GM21381 (cell line): ENCODE data around the gene ZNF880.
"Not testable (repeated sequence)": the region's sequence is repeated elsewhere in the genome, so short reads cannot be mapped to it uniquely, and the experiment has no call there.

Experiments
- ATAC-seq: cut with Tn5 transposase; IDR thresholded peaks from one replicate; pipeline ENCODE4 v1.9.1; 2021; ENCODE audit warnings: mild to moderate bottlenecking, moderate library complexity; ENCODE audit not compliant: unreplicated experiment

The ZNF880 gene

DNA sequence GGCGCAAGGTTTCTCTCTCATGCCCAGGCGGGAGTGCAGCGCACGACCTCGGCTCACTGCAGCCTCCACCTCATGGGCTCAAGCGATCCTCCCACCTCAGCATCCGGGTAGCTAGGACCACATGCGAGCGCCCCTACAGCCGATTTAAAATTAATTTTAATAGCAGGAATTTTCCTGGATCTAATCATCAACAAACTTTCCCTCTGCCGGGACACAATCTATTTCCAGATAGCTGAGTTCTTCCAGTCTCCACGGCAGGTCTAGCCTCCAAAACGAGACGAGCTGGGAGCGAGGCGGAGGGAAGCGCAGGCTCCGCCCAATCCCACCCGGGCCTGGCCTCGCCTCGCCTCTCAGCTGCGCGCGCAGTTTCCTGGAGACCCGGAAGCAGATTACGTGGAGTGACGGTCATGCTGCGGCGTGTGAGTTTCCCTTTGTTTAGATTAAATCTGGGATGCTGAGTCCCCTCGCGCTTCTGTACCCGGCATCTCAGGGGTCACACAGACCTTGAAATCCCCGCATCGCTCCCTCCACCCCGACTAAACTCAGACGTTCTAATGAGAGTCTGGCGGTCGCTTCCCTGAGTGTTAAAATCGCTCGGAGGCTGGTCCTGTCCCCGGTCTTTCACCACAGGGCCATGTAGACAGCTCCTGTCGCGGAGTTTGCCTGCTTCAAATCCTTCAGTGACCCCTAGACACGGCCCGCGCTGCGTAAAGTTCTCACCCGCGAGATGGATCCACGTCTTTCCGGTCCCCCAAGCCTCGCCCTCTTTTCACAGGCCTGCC, at the start of gene ZNF880:
TSS of gene ZNF880 (plus strand) at position 365 of the 782 bp plus-strand sequence. CDS start at position 408, 43 bp downstream.
- ATAC-seq: no peak

GRCh38 chr19:52322429-52322828, 47.3 kb upstream of the ZNF880 start:
- no peak for ATAC-seq

- no peak for ATAC-seq
Measured at GRCh38 chr19:52331757-52332156, 38.0 kb upstream of the ZNF880 start.

- no peak for ATAC-seq
Measured at GRCh38 chr19:52335768-52336116, 34.0 kb upstream of the ZNF880 start.

DNA sequence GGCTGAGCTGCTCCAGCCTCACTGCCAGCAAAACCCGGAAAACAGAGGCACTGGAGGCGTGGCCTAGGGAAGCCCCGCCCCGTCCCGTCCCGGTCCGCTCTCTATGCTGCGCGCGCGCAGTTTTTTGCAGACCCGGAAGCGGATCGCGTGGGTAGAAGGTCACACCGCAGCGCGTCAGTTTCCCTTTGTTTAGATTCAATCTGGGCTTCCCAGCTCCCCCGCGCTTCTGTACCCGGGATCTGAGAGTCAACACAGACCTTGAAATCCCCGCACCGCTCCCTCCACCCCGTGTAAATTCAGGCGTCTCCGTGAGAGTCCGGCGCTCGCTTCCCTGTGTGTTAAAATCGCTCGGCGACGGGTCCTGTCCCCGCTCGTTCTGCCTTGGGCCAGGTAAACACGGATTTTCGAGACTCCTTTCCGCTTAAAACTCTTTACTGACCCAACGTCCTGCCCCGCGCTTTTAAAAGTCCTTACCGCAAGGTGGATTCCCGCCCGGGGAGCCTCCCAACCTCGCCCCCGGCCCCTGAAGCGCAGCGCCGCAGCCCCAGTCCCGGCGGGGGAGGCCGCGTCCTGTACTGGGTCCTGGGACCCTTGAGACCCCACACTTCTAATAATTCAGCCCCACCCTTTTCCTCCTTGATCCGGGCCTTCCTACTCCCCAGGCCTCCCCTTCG, 33.5 kb upstream of the ZNF880 start, which contains the start of gene ZNF610:
TSS of gene ZNF610 (plus strand) at position 127 of the 674 bp plus-strand sequence. CDS start 12,930 bp downstream, outside the sequence.
- no peak for ATAC-seq

DNA sequence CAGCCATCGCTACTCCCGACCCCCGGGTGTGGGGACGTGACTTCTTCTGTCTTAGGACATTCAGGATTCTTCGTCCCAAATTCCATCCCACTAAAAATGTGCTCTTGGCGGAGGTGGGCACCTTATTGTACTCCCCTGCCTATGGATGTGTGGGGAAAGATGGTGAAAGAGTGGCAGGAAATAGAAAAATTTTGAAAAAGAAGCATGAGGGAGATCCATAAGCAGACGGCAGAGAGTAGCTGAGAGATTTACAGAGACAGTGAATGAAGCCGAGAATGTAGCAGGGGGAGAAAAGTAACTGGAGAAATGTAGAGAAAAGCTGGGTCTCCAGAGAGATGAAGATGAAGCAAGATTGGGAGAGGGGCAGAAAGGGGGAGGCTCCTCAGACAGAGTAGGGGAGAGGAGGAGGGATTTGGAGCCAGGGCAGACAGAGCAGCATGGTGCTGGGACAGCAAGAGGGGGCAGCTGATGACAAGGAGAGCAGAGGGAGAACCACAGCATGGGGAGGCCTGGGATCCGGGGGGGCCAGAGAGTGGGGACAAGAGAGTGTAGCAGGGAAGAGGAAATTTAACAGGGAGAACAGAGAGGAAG, 32.8 kb upstream of the ZNF880 start:
- ATAC-seq: no peak

GRCh38 chr19:52339022-52339421, 30.7 kb upstream of the ZNF880 start:
- not testable (repeated sequence) for ATAC-seq

DNA sequence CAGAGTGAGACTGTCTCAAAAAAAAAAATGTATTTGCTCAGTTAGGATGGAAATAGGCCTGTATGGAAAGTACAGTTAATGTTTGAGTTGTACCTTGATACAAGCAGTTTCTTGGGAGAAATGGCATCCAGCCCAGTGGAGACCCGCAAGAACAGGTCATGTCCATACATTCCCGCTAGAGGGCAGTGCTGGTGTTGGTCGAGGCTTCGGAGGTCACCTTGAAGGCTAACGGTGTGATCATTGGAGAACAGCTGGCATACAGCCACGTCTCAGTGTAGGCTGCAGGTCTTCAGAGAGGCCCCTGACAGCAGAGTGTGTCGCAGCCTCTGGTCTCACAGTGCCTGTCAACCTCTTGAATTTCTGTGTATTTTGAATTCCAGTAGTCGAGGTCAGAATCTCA, 26.2 kb upstream of the ZNF880 start:
- ATAC-seq: no peak

DNA sequence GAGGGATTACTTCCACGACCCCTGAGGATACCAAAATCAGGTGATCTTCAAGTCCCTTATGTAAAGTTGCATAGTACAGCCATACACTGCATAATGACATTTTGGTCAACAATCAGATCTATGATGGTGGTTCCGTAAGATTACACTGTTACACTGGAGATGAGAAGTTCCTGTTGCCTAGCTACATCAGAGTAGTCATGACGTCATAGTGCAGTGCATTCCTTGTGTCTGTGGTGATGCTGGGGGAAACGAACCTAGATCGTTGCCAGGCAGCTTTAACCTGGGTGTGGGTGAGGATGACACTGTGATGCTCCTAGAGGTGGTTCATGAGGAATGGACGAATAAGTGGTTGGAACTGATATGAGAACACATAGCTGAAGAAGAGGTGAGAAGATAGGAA, 24.6 kb upstream of the ZNF880 start:
- no peak for ATAC-seq

- no peak for ATAC-seq
Measured at GRCh38 chr19:52351512-52351911, 18.2 kb upstream of the ZNF880 start.

GRCh38 chr19:52366414-52366824, 3.3 kb upstream of the ZNF880 start:
- no peak for ATAC-seq

- no peak for ATAC-seq
Measured at GRCh38 chr19:52370341-52370710, 603 bp downstream of the ZNF880 start.

- no peak for ATAC-seq
Measured at GRCh38 chr19:52391135-52391534, 21.4 kb downstream of the ZNF880 start.

DNA sequence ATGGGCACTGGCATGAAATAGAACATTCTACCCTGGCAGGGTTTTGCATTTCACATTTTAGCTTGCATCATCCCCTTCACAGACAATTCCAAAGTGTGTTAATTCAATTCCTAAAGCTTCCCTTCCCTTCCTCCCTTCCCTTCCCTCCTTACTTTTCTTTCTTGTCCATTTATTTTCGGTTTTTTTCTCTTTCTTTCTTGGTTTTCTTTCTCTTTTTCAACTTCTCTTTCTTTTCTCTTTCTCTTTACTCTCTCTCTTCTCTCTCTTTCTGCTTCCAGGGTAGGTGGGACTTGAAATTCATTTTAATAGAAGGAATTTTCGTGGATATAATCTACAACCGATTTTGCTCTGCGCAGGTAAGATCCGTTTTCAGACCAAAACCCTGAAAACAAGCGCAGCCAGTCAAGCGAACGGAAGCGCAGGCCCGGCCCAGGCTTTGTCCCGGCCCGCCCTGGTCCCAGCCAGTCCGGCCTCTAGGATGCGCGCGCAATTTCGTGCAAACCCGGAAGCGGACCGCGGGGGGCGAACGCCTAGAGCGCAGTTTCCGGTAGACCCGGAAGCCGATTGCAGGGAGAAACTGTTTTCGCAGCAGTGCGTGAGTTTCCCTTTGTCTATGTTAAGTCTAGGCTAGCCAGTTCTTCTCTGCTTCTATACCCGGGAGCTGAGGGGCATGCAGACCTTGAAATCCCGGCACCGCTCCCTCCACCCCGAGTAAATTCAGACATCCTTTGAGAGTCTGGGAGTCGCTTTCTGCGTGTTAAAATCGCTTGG, 27.8 kb downstream of the ZNF880 start, which contains the start of gene ZNF528:
TSS of gene ZNF528 (plus strand) at position 540 of the 771 bp plus-strand sequence. CDS start 4,165 bp downstream, outside the sequence.
- ATAC-seq: no peak

DNA sequence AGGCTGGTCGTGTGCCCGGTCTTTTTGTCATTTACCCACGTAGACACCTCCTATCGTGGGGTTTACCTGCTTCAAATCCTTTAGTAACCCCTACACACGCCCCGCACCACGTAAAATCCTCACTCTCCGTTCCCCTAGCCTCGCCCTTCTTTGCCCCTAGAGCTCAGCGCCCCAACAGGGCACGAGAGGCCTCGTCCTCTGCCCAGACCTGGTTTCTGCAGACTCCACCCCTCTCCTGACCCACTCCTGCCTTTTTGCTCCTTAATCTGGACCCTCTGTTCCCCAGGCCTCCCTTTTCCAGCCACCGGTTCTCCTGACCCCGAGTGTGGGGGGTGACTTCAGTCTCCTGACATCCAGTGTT, 28.3 kb downstream of the ZNF880 start:
- ATAC-seq: no peak

DNA sequence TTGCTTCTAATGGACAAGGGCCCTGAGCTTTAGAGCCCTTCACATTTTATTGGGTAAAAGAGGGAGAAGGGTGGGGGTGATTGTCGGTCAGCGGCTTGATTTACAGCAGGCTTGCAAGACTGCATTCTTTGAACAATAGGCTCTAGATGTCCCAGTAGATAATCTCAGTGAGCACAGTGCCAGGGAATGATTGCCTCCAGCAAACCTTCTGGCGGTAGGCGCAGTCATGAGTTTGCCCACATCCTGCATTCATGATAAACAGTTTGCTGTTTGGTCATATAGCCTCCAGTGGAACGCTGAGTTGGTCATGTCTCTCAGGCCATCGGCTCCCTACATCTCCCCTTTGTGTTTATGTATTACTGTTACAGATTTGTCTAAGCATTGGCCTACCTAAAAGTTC, 40.6 kb downstream of the ZNF880 start:
- ATAC-seq: no peak

GRCh38 chr19:52415711-52416110, 46.0 kb downstream of the ZNF880 start:
- no peak for ATAC-seq

GRCh38 chr19:52428937-52429336, 59.2 kb downstream of the ZNF880 start, which contains the start of gene ZNF534:
Gene ZNF534 (plus strand): TSS chr19:52429148. CDS start chr19:52431475, 2,327 bp downstream.
- ATAC-seq: no peak
